ENCODE measurements around the gene SH3PXD2B. TPM values are rescaled to one million over a fixed set of nuclear protein-coding genes. Genes with fewer than 3 reads are reported as not detected.

The SH3PXD2B gene
- total and polyA plus RNA-seq, 2 of the 13 experiments (the other 11 are each of a cell fraction or from before 2014, with no cell fraction given) = 3.4 to 4.6 TPM

DNA sequence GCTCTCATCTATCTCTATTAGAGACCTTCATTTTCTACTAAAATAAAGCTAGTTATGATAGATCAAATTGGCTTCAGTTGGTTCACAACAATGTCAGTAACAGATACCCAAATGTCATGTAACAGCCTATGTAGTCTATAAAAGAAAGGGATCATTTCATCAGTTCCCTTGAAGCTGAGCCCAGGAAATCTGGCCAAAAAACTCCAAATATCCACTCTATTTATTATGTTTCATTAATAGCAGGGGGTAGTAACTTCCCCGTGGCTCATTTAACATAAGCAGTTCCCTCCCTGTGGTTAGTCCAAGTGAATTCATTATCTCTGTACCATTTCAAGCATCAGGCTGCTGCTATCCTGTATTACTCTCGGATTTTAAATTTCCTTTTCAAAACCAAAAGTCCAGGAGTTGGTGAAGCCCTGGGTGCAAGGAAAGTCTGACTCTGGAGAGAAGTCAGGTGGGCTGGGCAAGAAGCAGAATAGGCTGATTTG is 66.0 kb downstream of the SH3PXD2B start:
- in situ Hi-C loops (cut with HindIII; ENCODE audit: extremely low pct_ligation_motif_present, low pct_unique_long_range_greater_than_20kb) = no loop called here
- H3K79me2 ChIP-seq (ENCODE audit: insufficient read depth, low read length) = no peaks in the 10 kb centered on the region
- peaks cover 0 to 5% of the 10 kb centered on the region in 2 experiments; a peak in 2 of 5 replicates for H3K36me3 ChIP-seq (replicated peaks in 1 of 2; ENCODE audit: control insufficient read depth in 1 of 2, insufficient read depth in 2 of 2, low read length in 2 of 2)
- POLR2A ChIA-PET = no interaction called here
- H4K20me1 ChIP-seq (ENCODE audit: insufficient read depth, low read length) = no peaks in the 10 kb centered on the region; the same call in 1 of the 2 replicates
- no TSS peak for BruUV-seq (replicated peaks)
- CTCF ChIA-PET (ENCODE audit: low intra/inter-chr PET ratio, low total read pairs) = no interaction called here
- 98% methylated on average over 2 of the region's 2 CpGs for WGBS (ENCODE audit: low lambda C conversion rate)
- H3K4me2 ChIP-seq (ENCODE audit: low read depth, low read length) = no peak overlapping the region
- ATAC-seq = no peak
- H3K4me1 ChIP-seq (ENCODE audit: insufficient read depth, low read length) = peaks cover 15% of the 10 kb centered on the region
- no peak overlapping the region for H3K9ac ChIP-seq (ENCODE audit: insufficient read depth, low read depth, low read length)
- no peaks in the 10 kb centered on the region for H3K9me3 ChIP-seq (ENCODE audit: low read length)
- no peak overlapping the region for H2AFZ ChIP-seq (ENCODE audit: low read length)
- DNase-seq (ENCODE audit: low spot score) = no peak
- H3K4me3 ChIP-seq (replicated peaks in 1 of 3; ENCODE audit: insufficient read depth in 1 of 3, low read depth in 2 of 3, low read length in 3 of 3) = no peak overlapping the region
- no peaks in the 10 kb centered on the region for H3K27me3 ChIP-seq (ENCODE audit: control insufficient read depth in 1 of 2, insufficient read depth in 2 of 2, low read length in 2 of 2)
- no peak overlapping the region for H3K27ac ChIP-seq (ENCODE audit: extremely low read length, insufficient read depth, low read length)
- intact Hi-C loops (cut with micrococcal nuclease; ENCODE audit: unreplicated experiment) = no loop called here
- no peak for FAIRE-seq
- TF ChIP-seq ARID2 (CRISPR knock-in tag; IDR thresholded peaks at IDR 0.05; ENCODE audit: borderline replicate concordance) (no peak), SIX1 (CRISPR knock-in tag; IDR thresholded peaks at IDR 0.05; ENCODE audit: borderline replicate concordance) (no peak), NCOA5 (CRISPR knock-in tag; IDR thresholded peaks at IDR 0.05) (no peak), ZNF724P (CRISPR knock-in tag; IDR thresholded peaks at IDR 0.05; ENCODE audit: borderline replicate concordance) (no peak), ARID4A (CRISPR knock-in tag; IDR thresholded peaks at IDR 0.05; ENCODE audit: borderline replicate concordance) (no peak), PHF8 (CRISPR knock-in tag; IDR thresholded peaks at IDR 0.05) (no peak), ZNF75D (CRISPR knock-in tag; IDR thresholded peaks at IDR 0.05; ENCODE audit: borderline replicate concordance) (no peak), CAMTA2 (CRISPR knock-in tag; IDR thresholded peaks at IDR 0.05; ENCODE audit: borderline replicate concordance) (no peak), MIXL1 (CRISPR knock-in tag; IDR thresholded peaks at IDR 0.05) (no peak)
- TF ChIP-seq, protein P1, sequence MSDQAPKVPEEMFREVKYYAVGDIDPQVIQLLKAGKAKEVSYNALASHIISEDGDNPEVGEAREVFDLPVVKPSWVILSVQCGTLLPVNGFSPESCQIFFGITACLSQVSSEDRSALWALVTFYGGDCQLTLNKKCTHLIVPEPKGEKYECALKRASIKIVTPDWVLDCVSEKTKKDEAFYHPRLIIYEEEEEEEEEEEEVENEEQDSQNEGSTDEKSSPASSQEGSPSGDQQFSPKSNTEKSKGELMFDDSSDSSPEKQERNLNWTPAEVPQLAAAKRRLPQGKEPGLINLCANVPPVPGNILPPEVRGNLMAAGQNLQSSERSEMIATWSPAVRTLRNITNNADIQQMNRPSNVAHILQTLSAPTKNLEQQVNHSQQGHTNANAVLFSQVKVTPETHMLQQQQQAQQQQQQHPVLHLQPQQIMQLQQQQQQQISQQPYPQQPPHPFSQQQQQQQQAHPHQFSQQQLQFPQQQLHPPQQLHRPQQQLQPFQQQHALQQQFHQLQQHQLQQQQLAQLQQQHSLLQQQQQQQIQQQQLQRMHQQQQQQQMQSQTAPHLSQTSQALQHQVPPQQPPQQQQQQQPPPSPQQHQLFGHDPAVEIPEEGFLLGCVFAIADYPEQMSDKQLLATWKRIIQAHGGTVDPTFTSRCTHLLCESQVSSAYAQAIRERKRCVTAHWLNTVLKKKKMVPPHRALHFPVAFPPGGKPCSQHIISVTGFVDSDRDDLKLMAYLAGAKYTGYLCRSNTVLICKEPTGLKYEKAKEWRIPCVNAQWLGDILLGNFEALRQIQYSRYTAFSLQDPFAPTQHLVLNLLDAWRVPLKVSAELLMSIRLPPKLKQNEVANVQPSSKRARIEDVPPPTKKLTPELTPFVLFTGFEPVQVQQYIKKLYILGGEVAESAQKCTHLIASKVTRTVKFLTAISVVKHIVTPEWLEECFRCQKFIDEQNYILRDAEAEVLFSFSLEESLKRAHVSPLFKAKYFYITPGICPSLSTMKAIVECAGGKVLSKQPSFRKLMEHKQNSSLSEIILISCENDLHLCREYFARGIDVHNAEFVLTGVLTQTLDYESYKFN (CRISPR knock-in tag; conservative IDR thresholded peaks at IDR 0.05) = no peak
